Measurements from ENCODE around the gene AFP. TPM values are rescaled to one million over a fixed set of nuclear protein-coding genes. Genes with fewer than 3 reads are reported as not detected.

The AFP gene
- total RNA-seq, 1 donor from 2014 or later: not detected

- DNase-seq (no peak), ATAC-seq (ENCODE audit: low read depth) (no peak)
- Mint-ChIP-seq H3K27ac (no peak overlapping the region), H3K36me3 (ENCODE audit: low read depth) (no peaks in the 10 kb centered on the region), H3K4me3 (no peak overlapping the region), H3K27me3 (peaks cover 15% of the 10 kb centered on the region), H3K4me1 (no peaks in the 10 kb centered on the region), H3K9me3 (no peaks in the 10 kb centered on the region)
- POLR2A ChIA-PET: no interaction called here
- TF ChIP-seq CTCF (IDR thresholded peaks at IDR 0.05): no peak
- CTCF ChIA-PET: interaction anchor here (0.9 to 1.3 kb wide), 2 partner anchors 12 kb away, joined by 3 read pairs; no protein-coding TSS in a partner anchor
- intact Hi-C loops (cut with micrococcal nuclease): no loop called here
Measured at GRCh38 chr4:73458184-73459047, 22.4 kb downstream of the AFP start.

- Mint-ChIP-seq H3K4me1 (no peaks in the 10 kb centered on the region), H3K36me3 (ENCODE audit: low read depth) (no peaks in the 10 kb centered on the region), H3K4me3 (no peak overlapping the region), H3K27ac (no peak overlapping the region), H3K27me3 (peaks cover 15% of the 10 kb centered on the region), H3K9me3 (no peaks in the 10 kb centered on the region)
- ChIA-PET CTCF (interaction anchor here (0.9 kb wide), 1 partner anchor 13 kb away, joined by 3 read pairs; no protein-coding TSS in a partner anchor), POLR2A (no interaction called here)
- intact Hi-C loops (cut with micrococcal nuclease): no loop called here
- ATAC-seq (ENCODE audit: low read depth): no peak
- no peak for DNase-seq
- TF ChIP-seq CTCF (IDR thresholded peaks at IDR 0.05): no peak
Measured at GRCh38 chr4:73459048-73459421, 23.0 kb downstream of the AFP start.

GRCh38 chr4:73460913-73461522 is 25.0 kb downstream of the AFP start:
- intact Hi-C loops (cut with micrococcal nuclease): no loop called here
- POLR2A ChIA-PET: no interaction called here

GRCh38 chr4:73468170-73468569 is 32.1 kb downstream of the AFP start:
- POLR2A ChIA-PET: no interaction called here
- Mint-ChIP-seq H3K36me3 (ENCODE audit: low read depth) (no peaks in the 10 kb centered on the region), H3K4me3 (no peak overlapping the region), H3K4me1 (no peaks in the 10 kb centered on the region), H3K27ac (no peak overlapping the region), H3K9me3 (peaks cover 4% of the 10 kb centered on the region), H3K27me3 (peaks cover 4% of the 10 kb centered on the region)
- no peak for TF ChIP-seq CTCF (IDR thresholded peaks at IDR 0.05)
- CTCF ChIA-PET: no interaction called here
- intact Hi-C loops (cut with micrococcal nuclease): no loop called here
- no peak for DNase-seq
- no peak for ATAC-seq (ENCODE audit: low read depth)

More at GRCh38 chr4:73460913-73461522, 25.0 kb downstream of the AFP start:
- Mint-ChIP-seq H3K9me3 (no peaks in the 10 kb centered on the region), H3K4me1 (no peaks in the 10 kb centered on the region), H3K27me3 (peaks cover 14% of the 10 kb centered on the region), H3K4me3 (no peak overlapping the region), H3K27ac (no peak overlapping the region), H3K36me3 (ENCODE audit: low read depth) (no peaks in the 10 kb centered on the region)
- CTCF ChIA-PET: no interaction called here
- no peak for TF ChIP-seq CTCF (IDR thresholded peaks at IDR 0.05)
- DNase-seq: no peak
- ATAC-seq (ENCODE audit: low read depth): no peak

GRCh38 chr4:73470728-73471127 is 34.7 kb downstream of the AFP start:
- intact Hi-C loops (cut with micrococcal nuclease): no loop called here
- H3K27ac Mint-ChIP-seq: no peak overlapping the region
- POLR2A ChIA-PET: no interaction called here
- H3K9me3 Mint-ChIP-seq: peaks cover 11% of the 10 kb centered on the region
- no peaks in the 10 kb centered on the region for H3K36me3 Mint-ChIP-seq (ENCODE audit: low read depth)
- CTCF ChIA-PET: interaction anchor here (0.9 kb wide), 1 partner anchor 25 kb away, joined by 3 read pairs; no protein-coding TSS in a partner anchor
- no peak for TF ChIP-seq CTCF (IDR thresholded peaks at IDR 0.05)
- H3K4me1 Mint-ChIP-seq: no peaks in the 10 kb centered on the region
- ATAC-seq (ENCODE audit: low read depth) (no peak), DNase-seq (no peak)
- H3K27me3 Mint-ChIP-seq: peaks cover 4% of the 10 kb centered on the region
- no peak overlapping the region for H3K4me3 Mint-ChIP-seq
